ENCODE results near the gene AGK.
"Not testable (repeated sequence)": the region's sequence is repeated elsewhere in the genome, so short reads cannot be mapped to it uniquely, and the experiment has no call there.

Gene AGK

DNA sequence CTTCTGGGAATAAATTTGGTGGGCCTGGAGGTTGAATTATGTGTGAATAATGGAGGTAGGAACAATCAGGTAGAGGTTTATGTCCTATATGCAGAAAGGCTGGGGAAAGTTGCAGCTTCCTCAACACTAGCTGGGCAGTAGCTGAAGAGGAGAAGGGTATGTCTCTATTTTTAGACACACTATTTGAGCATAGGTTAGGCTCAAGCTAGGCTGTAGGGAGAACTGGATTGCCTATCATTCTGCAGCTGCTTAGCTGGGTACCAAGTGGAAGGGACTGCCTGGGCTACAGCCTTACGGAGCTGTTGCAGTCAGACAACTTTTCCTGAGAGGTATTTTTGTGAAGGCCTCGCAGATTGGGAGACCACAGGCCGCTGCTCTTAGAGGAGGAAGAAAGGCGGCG lies 82.9 kb downstream of the AGK start:
- H3K4me1 ChIP-seq (ENCODE audit: control insufficient read depth, insufficient read depth, low read length) = no peaks in the 10 kb centered on the region
- H3K9ac ChIP-seq (ENCODE audit: low read depth, low read length) = no peak overlapping the region
- no peaks in the 10 kb centered on the region for H3K36me3 ChIP-seq (ENCODE audit: control insufficient read depth, insufficient read depth, low read length)
- H3K9me3 ChIP-seq (ENCODE audit: control insufficient read depth, insufficient read depth, low read length) = no peaks in the 10 kb centered on the region
- H3K4me3 ChIP-seq (ENCODE audit: low read depth, low read length) = no peak overlapping the region
- H3K27me3 ChIP-seq (ENCODE audit: control insufficient read depth, insufficient read depth, low read length) = no peaks in the 10 kb centered on the region

DNA sequence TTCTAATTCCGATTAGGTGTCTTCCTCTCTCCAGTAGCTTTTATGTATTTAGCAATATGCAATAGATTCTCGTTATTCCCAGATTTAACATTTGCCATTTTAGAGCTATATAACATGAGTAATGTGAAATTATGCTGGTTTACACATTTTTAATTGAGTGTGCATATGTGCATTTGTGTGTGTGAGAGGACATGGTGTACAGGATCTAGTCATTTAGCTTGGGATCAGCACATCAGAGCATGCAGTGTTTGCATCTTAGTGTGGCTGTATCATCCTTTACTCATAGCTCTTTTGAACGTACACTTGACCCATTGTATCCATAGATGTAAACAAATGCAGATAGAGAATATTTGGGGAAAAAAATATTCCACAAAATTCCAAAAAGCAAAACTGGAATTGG lies 84.8 kb downstream of the AGK start:
- Histone ChIP-seq H3K9me3 (ENCODE audit: control insufficient read depth, insufficient read depth, low read length) (no peaks in the 10 kb centered on the region), H3K27me3 (ENCODE audit: control insufficient read depth, insufficient read depth, low read length) (no peaks in the 10 kb centered on the region), H3K4me3 (ENCODE audit: low read depth, low read length) (no peak overlapping the region), H3K4me1 (ENCODE audit: control insufficient read depth, insufficient read depth, low read length) (no peaks in the 10 kb centered on the region), H3K36me3 (ENCODE audit: control insufficient read depth, insufficient read depth, low read length) (no peaks in the 10 kb centered on the region), H3K9ac (ENCODE audit: low read depth, low read length) (no peak overlapping the region)

DNA sequence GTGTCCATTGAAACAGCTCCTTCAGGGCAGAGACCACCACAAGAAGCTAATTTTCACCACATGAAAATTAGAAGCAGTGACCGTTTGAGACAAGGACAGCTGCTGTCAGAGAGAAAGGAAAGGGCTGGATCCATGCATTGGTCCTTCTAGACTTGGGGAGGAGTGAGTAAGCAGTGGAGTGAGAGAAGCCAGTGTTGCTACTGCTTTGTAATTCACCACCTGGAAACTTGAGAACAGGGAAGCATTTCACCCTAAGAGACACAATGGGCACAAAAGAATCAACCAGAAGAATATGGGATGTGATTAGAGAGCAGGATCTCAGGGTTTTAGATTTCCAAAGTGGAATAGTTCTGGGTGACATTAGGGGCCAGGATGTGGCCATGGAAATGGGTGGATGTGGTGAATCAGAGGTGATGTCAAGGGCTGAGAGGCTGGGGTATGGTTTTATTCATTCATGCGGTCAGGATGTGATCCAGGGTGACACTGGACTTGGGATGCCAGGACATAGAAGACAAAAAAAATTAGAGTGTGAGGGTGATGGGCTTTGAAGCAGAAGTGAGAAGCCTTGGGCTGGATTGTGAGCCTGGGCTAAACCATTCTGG lies 89.1 kb downstream of the AGK start:
- Histone ChIP-seq H3K4me3 (ENCODE audit: low read depth, low read length) (no peak overlapping the region), H3K27me3 (ENCODE audit: control insufficient read depth, insufficient read depth, low read length) (no peaks in the 10 kb centered on the region), H3K4me1 (ENCODE audit: control insufficient read depth, insufficient read depth, low read length) (no peaks in the 10 kb centered on the region), H3K9me3 (ENCODE audit: control insufficient read depth, insufficient read depth, low read length) (no peaks in the 10 kb centered on the region), H3K36me3 (ENCODE audit: control insufficient read depth, insufficient read depth, low read length) (no peaks in the 10 kb centered on the region), H3K9ac (ENCODE audit: low read depth, low read length) (no peak overlapping the region)

DNA sequence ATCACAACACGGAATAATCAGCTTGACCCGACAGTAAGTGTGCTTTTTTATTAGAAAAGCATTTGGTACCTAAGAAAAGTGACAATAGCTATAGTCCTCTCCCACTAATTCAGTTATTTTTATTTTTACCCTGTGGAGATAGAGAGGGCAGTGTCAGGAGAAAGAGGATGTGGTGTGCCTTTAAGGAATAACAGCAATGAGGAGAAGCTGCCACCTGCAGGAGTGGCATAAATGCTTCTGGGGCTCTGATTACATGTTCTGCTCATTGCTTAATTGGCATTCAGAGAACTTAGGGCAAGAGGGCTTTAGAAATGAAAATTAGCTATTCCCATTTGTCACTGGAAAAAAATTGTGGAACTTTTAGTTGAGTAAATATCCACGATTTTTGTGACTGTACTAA lies 90.7 kb downstream of the AGK start:
- H3K36me3 ChIP-seq (ENCODE audit: control insufficient read depth, insufficient read depth, low read length) = no peaks in the 10 kb centered on the region
- H3K4me1 ChIP-seq (ENCODE audit: control insufficient read depth, insufficient read depth, low read length) = no peaks in the 10 kb centered on the region
- H3K27me3 ChIP-seq (ENCODE audit: control insufficient read depth, insufficient read depth, low read length) = no peaks in the 10 kb centered on the region
- no peak overlapping the region for H3K9ac ChIP-seq (ENCODE audit: low read depth, low read length)
- no peaks in the 10 kb centered on the region for H3K9me3 ChIP-seq (ENCODE audit: control insufficient read depth, insufficient read depth, low read length)
- H3K4me3 ChIP-seq (ENCODE audit: low read depth, low read length) = no peak overlapping the region

DNA sequence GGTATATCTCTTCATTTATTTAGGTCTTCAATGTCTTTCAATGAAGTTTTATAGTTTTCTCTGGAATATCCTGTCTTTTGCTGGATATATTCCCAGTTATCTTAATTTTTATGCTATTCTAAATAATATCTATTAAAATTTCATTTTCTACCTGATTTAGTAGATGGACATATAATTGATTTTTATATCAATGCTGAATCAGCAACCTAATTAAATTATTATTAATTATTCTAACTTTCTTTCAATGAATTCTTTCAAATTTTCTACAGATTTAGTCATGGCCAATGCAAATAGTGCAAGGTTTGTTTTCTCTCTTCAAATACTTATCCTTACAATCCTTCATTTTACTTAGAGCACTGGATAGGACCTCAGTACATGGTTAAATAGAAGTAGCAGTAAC lies 94.0 kb downstream of the AGK start:
- Histone ChIP-seq H3K27me3 (ENCODE audit: control insufficient read depth, insufficient read depth, low read length) (no peaks in the 10 kb centered on the region), H3K36me3 (ENCODE audit: control insufficient read depth, insufficient read depth, low read length) (no peaks in the 10 kb centered on the region)

DNA sequence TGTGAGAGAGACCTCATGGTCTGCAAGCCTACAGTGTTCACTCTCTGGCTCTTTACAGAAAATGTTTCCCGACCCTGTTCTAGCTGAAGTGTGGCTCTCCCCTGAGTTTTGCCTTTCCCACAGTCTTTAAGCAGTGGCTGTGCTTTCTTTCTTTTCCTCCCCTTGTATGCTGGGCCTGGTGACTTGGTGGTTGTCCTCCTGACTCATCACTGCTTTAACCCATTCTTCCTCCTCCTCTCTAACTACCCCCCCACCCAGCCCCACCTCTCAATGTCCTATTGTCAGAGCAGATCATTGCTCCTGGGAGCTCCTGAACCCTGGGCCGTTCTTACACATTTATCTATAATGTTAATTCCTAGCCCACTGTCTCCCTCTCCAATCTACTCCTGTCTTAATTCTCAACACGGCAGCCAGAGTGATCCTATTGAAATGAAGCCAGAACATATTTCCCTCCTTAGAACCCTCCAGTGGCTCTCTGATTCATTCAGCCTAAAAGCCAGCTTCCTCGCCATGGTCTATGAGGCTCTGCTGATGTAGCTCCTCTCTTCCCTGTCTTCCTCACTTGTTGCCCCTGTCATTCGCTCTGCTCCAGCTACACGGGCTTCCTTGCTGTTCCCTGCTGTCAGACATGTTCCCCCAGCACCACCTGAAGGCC lies 95.7 kb downstream of the AGK start:
- Histone ChIP-seq H3K4me3 (ENCODE audit: low read depth, low read length) (no peak overlapping the region), H3K9me3 (ENCODE audit: control insufficient read depth, insufficient read depth, low read length) (no peaks in the 10 kb centered on the region), H3K9ac (ENCODE audit: low read depth, low read length) (no peak overlapping the region), H3K36me3 (ENCODE audit: control insufficient read depth, insufficient read depth, low read length) (no peaks in the 10 kb centered on the region), H3K4me1 (ENCODE audit: control insufficient read depth, insufficient read depth, low read length) (no peaks in the 10 kb centered on the region), H3K27me3 (ENCODE audit: control insufficient read depth, insufficient read depth, low read length) (no peaks in the 10 kb centered on the region)

More for the DNA sequence above, 94.0 kb downstream of the AGK start:
- Histone ChIP-seq H3K9me3 (ENCODE audit: control insufficient read depth, insufficient read depth, low read length) (no peaks in the 10 kb centered on the region), H3K4me3 (ENCODE audit: low read depth, low read length) (no peak overlapping the region), H3K4me1 (ENCODE audit: control insufficient read depth, insufficient read depth, low read length) (no peaks in the 10 kb centered on the region), H3K9ac (ENCODE audit: low read depth, low read length) (no peak overlapping the region)

DNA sequence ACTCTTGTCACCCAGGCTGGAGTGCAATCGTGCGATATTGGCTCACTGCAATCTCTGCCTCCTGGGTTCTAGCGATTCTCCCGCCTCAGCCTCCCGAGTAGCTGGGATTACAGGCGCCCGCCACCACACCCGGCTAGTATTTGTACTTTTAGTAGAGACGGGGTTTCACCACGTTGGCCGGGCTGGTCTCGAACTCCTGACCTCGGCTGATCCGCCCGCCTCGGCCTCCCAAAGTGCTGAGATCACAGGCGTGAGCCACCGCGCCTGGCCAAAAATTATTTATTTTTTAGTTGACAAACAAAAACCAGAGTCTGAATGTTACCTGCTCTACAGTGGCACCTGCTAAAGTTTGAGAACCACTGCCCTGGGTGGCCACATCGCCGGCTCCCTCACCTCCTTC lies 96.5 kb downstream of the AGK start:
- not testable (repeated sequence) for H3K4me1 ChIP-seq (ENCODE audit: control insufficient read depth, insufficient read depth, low read length); H3K27me3 ChIP-seq (ENCODE audit: control insufficient read depth, insufficient read depth, low read length); H3K36me3 ChIP-seq (ENCODE audit: control insufficient read depth, insufficient read depth, low read length); H3K9me3 ChIP-seq (ENCODE audit: control insufficient read depth, insufficient read depth, low read length); H3K4me3 ChIP-seq (ENCODE audit: low read depth, low read length); H3K9ac ChIP-seq (ENCODE audit: low read depth, low read length)

DNA sequence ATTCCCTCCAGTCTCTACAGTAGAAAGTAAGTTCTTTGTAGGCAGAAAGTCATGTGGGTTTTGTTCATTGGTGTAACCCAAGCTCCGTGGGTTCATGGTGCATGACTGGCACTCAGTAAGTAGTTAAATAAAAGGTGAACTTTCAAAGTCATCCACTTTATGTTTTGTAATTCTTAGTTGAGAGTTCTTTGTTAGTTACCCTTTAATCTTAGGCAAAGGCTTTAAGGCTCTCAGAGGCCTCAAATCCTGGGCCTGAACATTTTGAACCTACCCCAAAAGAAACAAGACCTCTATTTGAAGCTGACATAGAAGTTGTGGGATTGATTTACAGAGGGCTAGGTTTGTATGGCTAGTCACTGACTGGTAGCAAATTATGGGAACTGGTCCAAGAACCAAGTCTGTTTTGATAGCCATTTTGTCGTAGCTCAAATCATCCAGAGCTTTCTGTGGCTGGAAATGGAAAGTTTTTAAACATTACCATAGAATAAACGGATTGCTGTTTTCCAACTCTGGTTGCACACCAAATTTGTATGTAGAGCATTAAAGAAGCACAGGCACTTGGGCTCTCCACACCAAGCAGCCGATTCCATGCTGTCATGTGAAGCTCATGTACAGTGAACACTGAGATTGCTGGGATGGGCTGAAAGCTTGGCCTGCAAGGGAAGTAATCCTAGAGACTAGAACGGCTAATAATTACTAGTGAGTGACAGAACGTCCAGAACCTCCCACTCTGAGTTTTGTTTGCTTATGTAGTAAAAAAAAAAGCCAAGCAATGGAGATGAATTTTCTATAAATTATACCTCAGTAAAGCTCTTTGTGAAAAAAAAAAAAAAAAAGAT lies 97.3 kb downstream of the AGK start:
- Histone ChIP-seq H3K9me3 (ENCODE audit: control insufficient read depth, insufficient read depth, low read length) (no peaks in the 10 kb centered on the region), H3K4me3 (ENCODE audit: low read depth, low read length) (no peak overlapping the region), H3K9ac (ENCODE audit: low read depth, low read length) (no peak overlapping the region), H3K4me1 (ENCODE audit: control insufficient read depth, insufficient read depth, low read length) (no peaks in the 10 kb centered on the region), H3K36me3 (ENCODE audit: control insufficient read depth, insufficient read depth, low read length) (no peaks in the 10 kb centered on the region), H3K27me3 (ENCODE audit: control insufficient read depth, insufficient read depth, low read length) (no peaks in the 10 kb centered on the region)

DNA sequence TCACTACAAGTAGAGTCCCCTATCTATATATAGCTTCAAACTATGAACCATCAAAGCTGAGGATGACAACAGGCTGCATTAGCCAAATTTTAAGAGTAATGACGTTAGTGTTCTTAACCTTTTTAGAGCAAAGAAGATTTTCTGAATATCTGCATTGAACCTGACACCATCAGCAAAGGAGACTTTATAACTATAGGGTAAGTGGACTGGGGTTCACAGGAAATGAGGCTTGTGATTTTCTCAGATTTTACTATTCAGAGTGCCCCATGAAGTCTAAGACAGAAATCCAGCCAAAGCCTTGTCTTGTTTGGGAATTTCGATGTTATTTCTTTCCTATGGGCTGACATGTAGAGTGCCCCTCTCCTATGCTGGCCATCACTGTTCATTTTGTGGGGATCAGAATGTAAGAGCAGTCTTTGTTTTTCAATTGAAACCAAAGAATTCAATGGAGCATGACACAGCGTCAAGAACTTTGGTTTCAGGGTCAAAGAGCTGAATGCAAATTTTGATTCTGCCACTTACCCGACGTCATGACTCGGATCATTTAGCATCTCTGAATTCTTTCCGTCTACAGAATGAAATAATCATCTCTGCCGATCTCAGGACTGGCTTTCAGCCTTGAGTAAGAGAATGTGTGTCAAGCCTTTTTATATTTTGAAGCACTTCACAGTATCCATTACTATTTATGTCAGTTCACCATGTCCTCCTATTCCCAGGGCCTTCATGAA lies 98.1 kb downstream of the AGK start:
- no peaks in the 10 kb centered on the region for H3K36me3 ChIP-seq (ENCODE audit: control insufficient read depth, insufficient read depth, low read length)
- H3K9ac ChIP-seq (ENCODE audit: low read depth, low read length) = no peak overlapping the region
- H3K4me1 ChIP-seq (ENCODE audit: control insufficient read depth, insufficient read depth, low read length) = no peaks in the 10 kb centered on the region
- H3K4me3 ChIP-seq (ENCODE audit: low read depth, low read length) = no peak overlapping the region
- no peaks in the 10 kb centered on the region for H3K9me3 ChIP-seq (ENCODE audit: control insufficient read depth, insufficient read depth, low read length)
- no peaks in the 10 kb centered on the region for H3K27me3 ChIP-seq (ENCODE audit: control insufficient read depth, insufficient read depth, low read length)

DNA sequence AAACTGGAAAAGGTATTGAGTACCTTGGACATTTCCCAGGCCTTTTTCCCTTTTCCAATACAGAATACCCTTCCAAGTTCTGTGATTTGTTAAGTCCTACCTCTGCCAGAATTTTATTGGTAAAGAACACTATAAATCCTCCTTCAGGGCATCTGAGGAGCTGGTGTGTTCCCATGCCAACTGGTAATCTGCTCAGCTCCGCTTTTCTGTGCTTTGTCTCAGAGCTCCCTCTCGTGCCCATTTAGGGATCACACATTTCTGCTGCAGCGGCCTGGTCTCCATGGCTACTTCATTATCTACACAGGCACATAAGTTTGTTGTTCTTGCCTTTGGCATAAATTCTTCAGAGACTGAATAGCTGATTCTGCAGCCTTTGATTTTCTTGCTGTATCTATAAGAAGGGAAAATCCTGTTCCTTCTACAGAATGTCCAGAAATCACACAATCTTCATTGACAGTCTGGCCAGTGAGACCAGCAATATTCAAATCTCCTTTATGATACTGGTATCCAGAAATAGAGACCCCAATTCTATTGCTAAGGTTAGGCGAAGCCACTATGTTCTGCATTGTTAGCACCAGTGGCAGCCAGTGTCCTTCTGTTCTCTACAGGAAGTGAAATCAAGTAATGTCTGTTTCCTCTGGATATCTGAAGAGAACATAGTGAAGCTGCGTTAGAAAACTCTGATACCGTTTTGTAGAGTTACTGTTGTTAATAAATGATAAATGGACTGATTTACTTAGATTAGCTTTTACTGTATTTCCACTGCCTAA lies 98.8 kb downstream of the AGK start:
- no peaks in the 10 kb centered on the region for H3K27me3 ChIP-seq (ENCODE audit: control insufficient read depth, insufficient read depth, low read length)
- no peaks in the 10 kb centered on the region for H3K4me1 ChIP-seq (ENCODE audit: control insufficient read depth, insufficient read depth, low read length)
- no peaks in the 10 kb centered on the region for H3K36me3 ChIP-seq (ENCODE audit: control insufficient read depth, insufficient read depth, low read length)
- no peaks in the 10 kb centered on the region for H3K9me3 ChIP-seq (ENCODE audit: control insufficient read depth, insufficient read depth, low read length)
- no peak overlapping the region for H3K4me3 ChIP-seq (ENCODE audit: low read depth, low read length)
- no peak overlapping the region for H3K9ac ChIP-seq (ENCODE audit: low read depth, low read length)

DNA sequence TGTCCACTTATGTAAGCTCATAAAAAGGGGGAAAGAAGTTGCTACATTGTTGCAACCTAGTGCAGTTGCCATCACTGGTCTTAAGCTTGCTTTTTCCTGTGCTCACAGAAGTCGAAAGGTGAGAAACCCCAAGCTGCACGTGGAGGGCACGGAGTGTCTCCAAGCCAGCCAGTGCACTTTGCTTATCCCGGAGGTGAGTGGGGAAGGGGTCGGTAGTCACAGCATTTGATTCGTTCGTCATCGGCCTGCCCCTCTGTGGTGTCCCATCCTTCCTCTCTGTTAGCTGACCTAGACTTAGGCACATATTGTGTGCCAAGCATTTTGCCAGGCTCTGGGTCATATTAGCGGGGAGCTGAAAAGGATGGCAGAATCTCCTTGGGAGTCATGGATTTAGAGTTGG lies 100.2 kb downstream of the AGK start:
- Histone ChIP-seq H3K27me3 (ENCODE audit: control insufficient read depth, insufficient read depth, low read length) (no peaks in the 10 kb centered on the region), H3K4me1 (ENCODE audit: control insufficient read depth, insufficient read depth, low read length) (no peaks in the 10 kb centered on the region), H3K36me3 (ENCODE audit: control insufficient read depth, insufficient read depth, low read length) (no peaks in the 10 kb centered on the region), H3K4me3 (ENCODE audit: low read depth, low read length) (no peak overlapping the region), H3K9ac (ENCODE audit: low read depth, low read length) (no peak overlapping the region), H3K9me3 (ENCODE audit: control insufficient read depth, insufficient read depth, low read length) (no peaks in the 10 kb centered on the region)
